Measurements from ENCODE around the gene SYPL1. TPM values are rescaled to one million over a fixed set of nuclear protein-coding genes. Genes with fewer than 3 reads are reported as not detected.

Gene SYPL1
- total RNA-seq, 1 experiment from 2014 or later = 76.4 TPM

- Histone ChIP-seq H3K4me1 (ENCODE audit: insufficient read depth, low read length, poor library complexity, severe bottlenecking) (peaks cover 20% of the 10 kb centered on the region), H3K36me3 (ENCODE audit: insufficient read depth, low read length, poor library complexity, severe bottlenecking) (no peaks in the 10 kb centered on the region), H3K27me3 (replicated peaks; ENCODE audit: insufficient read depth, low read depth, low read length, poor library complexity) (no peaks in the 10 kb centered on the region), H3K9me3 (ENCODE audit: low read depth, low read length, poor library complexity, severe bottlenecking) (no peaks in the 10 kb centered on the region), H3K4me3 (ENCODE audit: low read depth, low read length, poor library complexity, severe bottlenecking) (peak overlapping the region; percentile 88), H3K27ac (ENCODE audit: low read depth, low read length, poor library complexity, severe bottlenecking) (no peak overlapping the region)
- intact Hi-C loops (cut with micrococcal nuclease; ENCODE audit: unreplicated experiment) = no loop called here
- BruUV-seq (replicated peaks) = no TSS peak
- ChIA-PET CTCF (no interaction called here), POLR2A (ENCODE audit: low non-redundant PET) (no interaction called here)
- peak; percentile 20 for DNase-seq (ENCODE audit: low spot score)
- no peak for TF ChIP-seq EZH2 (IDR thresholded peaks at IDR 0.05; ENCODE audit: borderline replicate concordance, low read depth, low read length, poor library complexity, severe bottlenecking)
- no peak for TF ChIP-seq CTCF (conservative IDR thresholded peaks at IDR 0.05; ENCODE audit: low read depth, low read length)
Measured at GRCh38 chr7:106110238-106110560, 1.9 kb downstream of the SYPL1 start.

- Histone ChIP-seq H3K36me3 (ENCODE audit: insufficient read depth, low read length, poor library complexity, severe bottlenecking) (no peaks in the 10 kb centered on the region), H3K27ac (ENCODE audit: low read depth, low read length, poor library complexity, severe bottlenecking) (peak overlapping the region; percentile 55), H3K4me1 (ENCODE audit: insufficient read depth, low read length, poor library complexity, severe bottlenecking) (peaks cover 20% of the 10 kb centered on the region), H3K4me3 (ENCODE audit: low read depth, low read length, poor library complexity, severe bottlenecking) (peak overlapping the region; percentile 88), H3K27me3 (replicated peaks; ENCODE audit: insufficient read depth, low read depth, low read length, poor library complexity) (no peaks in the 10 kb centered on the region), H3K9me3 (ENCODE audit: low read depth, low read length, poor library complexity, severe bottlenecking) (no peaks in the 10 kb centered on the region)
- no peak for DNase-seq (ENCODE audit: low spot score)
- CTCF ChIA-PET = no interaction called here
- TF ChIP-seq CTCF (conservative IDR thresholded peaks at IDR 0.05; ENCODE audit: low read depth, low read length) (no peak), EZH2 (IDR thresholded peaks at IDR 0.05; ENCODE audit: borderline replicate concordance, low read depth, low read length, poor library complexity, severe bottlenecking) (no peak)
- intact Hi-C loops (cut with micrococcal nuclease; ENCODE audit: unreplicated experiment) = no loop called here
- BruUV-seq (replicated peaks) = no TSS peak
- POLR2A ChIA-PET (ENCODE audit: low non-redundant PET) = no interaction called here
Measured at GRCh38 chr7:106109521-106110237, 2.4 kb downstream of the SYPL1 start.

- no peak overlapping the region for H3K4me3 ChIP-seq (ENCODE audit: low read depth, low read length, poor library complexity, severe bottlenecking)
- ChIA-PET CTCF (no interaction called here), POLR2A (ENCODE audit: low non-redundant PET) (no interaction called here)
- no peak for TF ChIP-seq EZH2 (IDR thresholded peaks at IDR 0.05; ENCODE audit: borderline replicate concordance, low read depth, low read length, poor library complexity, severe bottlenecking)
- no peak for TF ChIP-seq CTCF (conservative IDR thresholded peaks at IDR 0.05; ENCODE audit: low read depth, low read length)
- H3K4me1 ChIP-seq (ENCODE audit: insufficient read depth, low read length, poor library complexity, severe bottlenecking) = peaks cover 20% of the 10 kb centered on the region
- no peak for DNase-seq (ENCODE audit: low spot score)
- H3K9me3 ChIP-seq (ENCODE audit: low read depth, low read length, poor library complexity, severe bottlenecking) = no peaks in the 10 kb centered on the region
- intact Hi-C loops (cut with micrococcal nuclease; ENCODE audit: unreplicated experiment) = no loop called here
- H3K27ac ChIP-seq (ENCODE audit: low read depth, low read length, poor library complexity, severe bottlenecking) = peak overlapping the region; percentile 55
- no TSS peak for BruUV-seq (replicated peaks)
- no peaks in the 10 kb centered on the region for H3K27me3 ChIP-seq (replicated peaks; ENCODE audit: insufficient read depth, low read depth, low read length, poor library complexity)
- no peaks in the 10 kb centered on the region for H3K36me3 ChIP-seq (ENCODE audit: insufficient read depth, low read length, poor library complexity, severe bottlenecking)
Measured at GRCh38 chr7:106108991-106109390, 3.1 kb downstream of the SYPL1 start.
